AG09309 (cell line): Measurements from ENCODE around the gene ATG4C.
"Not testable (repeated sequence)": the region's sequence is repeated elsewhere in the genome, so short reads cannot be mapped to it uniquely, and the experiment has no call there.

Source experiments
- DNase-seq: peaks from one replicate; pipeline ENCODE4 v3.0.0-alpha.2; 2010; ENCODE audit warnings: low read depth
- H3K4me3 ChIP-seq: 2 replicates; pipeline ENCODE4 v1.5.1; 2011; ENCODE audit warnings: mild to moderate bottlenecking, low read depth, low read length, moderate library complexity; ENCODE audit not compliant: control insufficient read depth
- TF ChIP-seq, protein P1 (sequence below): IDR thresholded peaks from 2 replicates; pipeline ENCODE4 v1.5.1; 2011; ENCODE audit warnings: mild to moderate bottlenecking, low read depth, low read length, inconsistent platforms; ENCODE audit not compliant: insufficient read depth, control insufficient read depth; ENCODE audit errors: missing control alignments

ATG4C gene

DNA sequence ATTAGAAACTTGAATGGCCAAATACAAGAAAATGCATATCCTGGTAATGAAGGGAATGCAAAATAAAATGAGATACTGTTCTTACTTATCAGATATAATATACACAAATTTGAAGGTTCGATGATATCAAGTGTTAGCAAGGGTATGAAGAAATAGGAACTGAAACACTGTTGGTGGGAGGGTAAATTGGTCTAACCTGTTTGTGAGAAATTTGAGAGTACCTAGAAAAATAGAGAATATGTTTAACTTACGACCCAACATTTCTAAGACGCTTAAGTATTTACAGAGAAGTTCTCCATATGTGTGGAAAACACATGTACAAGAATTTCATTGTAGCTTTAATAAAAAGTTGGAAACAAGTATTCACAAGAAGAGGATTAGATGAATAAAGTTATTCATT lies 25.9 kb downstream of the ATG4C start:
- no peak for DNase-seq
- TF ChIP-seq, protein P1, sequence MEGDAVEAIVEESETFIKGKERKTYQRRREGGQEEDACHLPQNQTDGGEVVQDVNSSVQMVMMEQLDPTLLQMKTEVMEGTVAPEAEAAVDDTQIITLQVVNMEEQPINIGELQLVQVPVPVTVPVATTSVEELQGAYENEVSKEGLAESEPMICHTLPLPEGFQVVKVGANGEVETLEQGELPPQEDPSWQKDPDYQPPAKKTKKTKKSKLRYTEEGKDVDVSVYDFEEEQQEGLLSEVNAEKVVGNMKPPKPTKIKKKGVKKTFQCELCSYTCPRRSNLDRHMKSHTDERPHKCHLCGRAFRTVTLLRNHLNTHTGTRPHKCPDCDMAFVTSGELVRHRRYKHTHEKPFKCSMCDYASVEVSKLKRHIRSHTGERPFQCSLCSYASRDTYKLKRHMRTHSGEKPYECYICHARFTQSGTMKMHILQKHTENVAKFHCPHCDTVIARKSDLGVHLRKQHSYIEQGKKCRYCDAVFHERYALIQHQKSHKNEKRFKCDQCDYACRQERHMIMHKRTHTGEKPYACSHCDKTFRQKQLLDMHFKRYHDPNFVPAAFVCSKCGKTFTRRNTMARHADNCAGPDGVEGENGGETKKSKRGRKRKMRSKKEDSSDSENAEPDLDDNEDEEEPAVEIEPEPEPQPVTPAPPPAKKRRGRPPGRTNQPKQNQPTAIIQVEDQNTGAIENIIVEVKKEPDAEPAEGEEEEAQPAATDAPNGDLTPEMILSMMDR: no peak
- H3K4me3 ChIP-seq: no peak overlapping the region

DNA sequence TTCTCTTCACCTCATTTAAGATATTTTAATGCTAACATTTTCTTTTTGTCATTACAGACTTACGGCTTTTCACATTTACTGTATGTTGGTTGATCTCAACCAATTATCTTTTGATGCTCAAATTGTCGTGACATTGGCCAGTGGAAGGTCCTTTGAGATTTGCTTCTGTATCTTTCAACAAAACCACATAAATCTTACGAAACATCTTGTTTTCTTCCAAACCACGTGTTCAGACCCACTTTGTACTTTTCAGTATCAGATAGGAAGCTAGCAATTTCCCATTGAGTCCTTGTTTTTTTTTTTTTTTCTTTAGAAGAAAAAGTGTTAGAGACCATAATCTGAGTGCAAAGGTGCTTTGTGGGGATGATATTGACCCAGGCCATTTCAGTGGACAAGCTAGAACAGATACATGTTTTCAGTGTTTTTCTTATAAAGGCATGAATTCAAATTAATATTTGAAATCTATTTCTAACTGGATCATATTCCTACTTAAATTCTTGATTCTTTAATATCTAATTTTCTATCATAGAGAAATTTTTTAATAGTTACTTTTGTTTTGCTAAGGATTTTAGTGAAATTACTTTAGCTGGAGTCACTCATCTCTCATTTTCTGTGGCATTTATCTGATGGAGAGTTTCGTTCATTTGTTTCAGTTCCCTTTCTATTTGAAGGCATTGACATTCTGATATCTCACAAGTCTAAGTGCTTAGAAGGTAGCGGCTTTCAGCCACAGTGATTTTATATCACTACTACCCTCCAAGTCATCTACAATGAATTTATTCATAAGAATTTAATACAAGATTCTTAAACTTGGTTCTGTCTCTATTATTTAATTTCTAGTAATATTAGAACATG lies 26.7 kb downstream of the ATG4C start:
- TF ChIP-seq, protein P1: no peak
- H3K4me3 ChIP-seq: no peak overlapping the region
- no peak for DNase-seq

DNA sequence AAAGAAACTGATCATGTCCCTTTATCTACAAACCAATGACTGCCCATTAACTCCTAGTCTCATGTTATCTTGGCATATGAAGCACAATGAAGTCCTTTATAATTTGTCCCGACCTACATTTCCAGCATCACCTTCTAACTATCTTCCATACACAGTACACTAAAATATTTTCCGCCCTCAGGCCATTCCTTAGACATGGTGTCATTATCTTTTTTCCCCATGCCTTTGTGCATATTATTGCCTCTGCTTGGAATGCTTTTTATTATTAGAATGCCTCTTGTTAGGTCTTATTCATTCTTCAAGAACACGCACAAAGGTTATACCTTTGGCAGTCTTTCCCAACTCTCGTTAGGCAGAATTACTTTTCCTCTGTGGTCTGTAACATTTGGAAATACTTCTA lies 39.6 kb downstream of the ATG4C start:
- TF ChIP-seq, protein P1: no peak
- no peak overlapping the region for H3K4me3 ChIP-seq
- no peak for DNase-seq

DNA sequence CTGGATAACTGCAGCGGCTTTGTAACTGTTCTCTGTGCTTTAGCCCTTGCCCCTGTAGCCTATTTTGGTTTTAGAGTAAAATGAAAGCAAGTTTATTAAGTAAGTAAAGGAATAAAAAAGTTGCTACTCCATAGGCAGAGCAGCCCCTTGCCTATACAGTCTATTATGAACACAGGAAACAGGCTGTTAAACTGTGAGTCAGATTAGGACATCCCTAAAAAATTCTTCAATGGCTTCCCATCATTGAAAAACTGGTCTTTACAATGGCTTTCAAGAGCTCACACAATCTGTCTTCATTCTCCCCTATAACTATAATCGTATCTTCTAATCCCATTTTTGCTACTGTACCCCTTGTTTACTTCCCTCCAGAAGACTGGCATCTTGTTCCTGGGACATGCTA lies 43.0 kb downstream of the ATG4C start:
- H3K4me3 ChIP-seq: no peak overlapping the region
- TF ChIP-seq, protein P1: no peak
- DNase-seq: no peak

DNA sequence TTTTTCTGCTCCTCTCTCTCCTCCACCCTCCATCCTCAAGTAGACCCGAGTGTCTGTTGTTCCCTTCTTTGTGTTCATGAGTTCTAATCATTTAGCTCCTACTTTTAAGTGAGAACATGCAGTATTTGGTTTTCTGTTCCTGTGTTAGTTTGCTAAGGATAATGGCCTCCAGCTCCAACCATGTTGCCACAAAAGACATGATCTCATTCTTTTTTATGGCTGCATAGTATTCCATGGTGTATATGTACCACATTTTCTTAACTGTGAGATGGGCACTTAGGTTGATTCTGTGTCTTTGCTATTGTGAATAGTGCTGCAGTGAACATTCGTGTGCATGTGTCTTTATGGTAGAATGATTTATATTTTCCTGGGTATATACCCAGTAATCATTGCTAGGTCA lies 43.9 kb downstream of the ATG4C start:
- not testable (repeated sequence) for H3K4me3 ChIP-seq, DNase-seq

DNA sequence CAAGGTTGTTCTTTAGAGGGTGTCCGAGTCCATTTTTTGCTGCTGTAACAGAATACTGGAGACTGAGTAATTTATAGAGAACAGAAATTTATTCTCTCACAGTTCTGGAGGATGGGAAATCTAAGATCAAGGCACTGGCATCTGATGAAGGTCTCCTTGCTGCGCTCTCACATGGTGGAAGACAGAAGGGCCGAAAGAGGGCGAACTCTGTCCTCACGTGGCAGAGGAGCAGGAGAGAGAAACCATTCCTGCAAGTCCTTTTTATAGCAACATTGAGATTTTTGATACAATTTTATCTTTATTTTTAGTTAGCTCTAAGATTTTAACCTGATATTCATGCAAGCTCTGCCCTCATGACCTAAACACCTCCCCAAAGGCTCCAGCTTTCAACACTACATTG lies 48.3 kb downstream of the ATG4C start:
- TF ChIP-seq, protein P1: no peak
- no peak for DNase-seq
- no peak overlapping the region for H3K4me3 ChIP-seq

DNA sequence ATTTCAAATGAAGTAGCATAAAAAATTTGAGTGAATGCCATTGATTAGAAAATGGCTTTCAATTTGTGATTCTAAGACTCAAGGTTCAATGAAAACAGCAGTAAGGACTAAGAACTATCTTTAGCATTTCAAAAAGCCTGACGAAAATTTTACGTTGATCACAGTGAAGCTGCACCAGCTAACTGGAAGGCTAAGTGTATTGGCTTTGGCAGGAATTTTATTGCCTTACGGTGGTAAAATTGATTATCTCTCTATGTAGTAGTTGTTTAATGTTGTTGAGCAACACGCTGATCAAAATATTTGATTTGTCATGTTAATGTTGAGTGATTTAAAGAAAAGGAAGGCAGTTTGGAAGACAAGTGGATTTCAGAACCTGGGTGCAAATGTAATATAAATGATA lies 49.6 kb downstream of the ATG4C start:
- no peak overlapping the region for H3K4me3 ChIP-seq
- TF ChIP-seq, protein P1: no peak
- DNase-seq: no peak
